ENCODE data around the gene PDSS1.
"Not testable (repeated sequence)": the region's sequence is repeated elsewhere in the genome, so short reads cannot be mapped to it uniquely, and the experiment has no call there.

The PDSS1 gene

DNA sequence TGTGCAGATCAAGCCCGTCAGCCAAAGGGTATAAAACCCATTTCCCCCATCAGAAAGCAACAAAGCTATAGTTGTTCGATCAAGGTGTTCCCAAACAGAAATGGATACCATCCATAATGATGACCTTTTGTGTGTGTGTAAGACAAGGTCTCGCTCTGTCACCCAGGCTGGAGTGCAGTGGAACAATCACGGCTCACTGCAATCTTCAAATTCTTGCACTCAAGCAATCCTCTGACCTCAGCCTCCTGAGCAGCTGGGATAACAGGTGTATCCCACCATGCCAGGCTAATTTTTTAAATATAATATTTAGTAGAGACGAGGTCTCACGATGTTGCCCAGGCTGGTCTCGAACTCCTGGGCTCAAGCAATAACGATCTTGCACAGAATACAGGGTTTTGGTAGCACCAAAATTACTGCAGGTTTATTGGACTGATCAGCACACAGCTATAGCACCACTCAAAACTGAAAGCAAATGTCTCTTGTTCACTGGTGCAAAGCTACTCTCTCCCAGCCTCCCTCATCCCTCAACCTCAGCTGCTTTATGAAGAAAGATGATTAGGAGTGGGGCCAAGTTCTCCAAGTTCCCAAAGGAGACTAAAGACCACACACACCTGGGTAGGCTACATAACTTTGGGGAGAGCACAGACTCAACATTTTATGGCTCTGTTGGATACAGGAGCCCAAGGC lies 82.7 kb downstream of the PDSS1 start:
- Mint-ChIP-seq H3K27me3 (no peaks in the 10 kb centered on the region), H3K4me1 (peaks cover 28% of the 10 kb centered on the region), H3K36me3 (peaks cover 14% of the 10 kb centered on the region), H3K27ac (no peak overlapping the region), H3K9me3 (no peaks in the 10 kb centered on the region), H3K4me3 (no peak overlapping the region)
- CTCF ChIA-PET: interaction anchor here (1.1 to 1.8 kb wide), 2 partner anchors 54 to 80 kb away, joined by 4 to 7 read pairs; partner anchors contain the start of gene ABI1
- DNase-seq: no peak

DNA sequence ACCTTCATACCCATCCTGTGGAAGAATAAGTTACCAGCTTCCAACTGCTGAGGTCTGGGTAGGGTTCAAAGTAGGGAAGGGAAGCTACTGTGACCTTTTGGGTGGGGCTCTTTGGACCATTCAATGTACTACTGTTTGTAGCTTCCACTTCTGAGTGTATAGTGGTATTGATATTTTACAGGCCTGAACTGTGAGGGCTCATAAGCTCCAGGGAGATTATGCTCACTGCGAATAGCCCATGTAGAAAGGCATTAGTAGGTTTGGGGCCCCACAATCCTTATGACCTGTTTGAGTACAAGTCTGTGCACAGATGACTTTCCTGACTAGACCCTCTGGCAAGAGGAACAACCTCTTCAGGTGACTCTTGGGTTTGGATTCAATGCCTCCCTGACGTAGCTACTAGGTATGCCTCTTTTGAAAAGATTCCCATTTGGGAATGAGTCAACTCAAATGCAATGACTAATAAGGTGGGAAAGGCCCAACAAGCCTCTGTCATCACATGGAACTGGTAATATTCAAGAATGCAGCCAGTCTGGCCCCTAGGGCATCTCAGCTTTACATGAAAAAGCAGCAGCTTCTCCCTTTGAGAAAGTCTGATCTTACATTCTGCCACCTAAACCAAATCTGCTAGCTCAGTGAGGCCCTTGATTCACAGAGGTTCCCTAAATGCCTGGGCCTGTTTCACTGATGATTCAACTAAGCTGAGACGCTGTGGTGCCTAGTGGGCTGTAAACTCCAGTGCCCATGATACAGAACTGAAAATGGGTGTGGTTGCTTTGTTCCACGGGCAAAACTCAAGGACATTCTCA lies 83.5 kb downstream of the PDSS1 start:
- H3K9me3 Mint-ChIP-seq: no peaks in the 10 kb centered on the region
- CTCF ChIA-PET: interaction anchor here (1.1 to 1.8 kb wide), 2 partner anchors 55 to 79 kb away, joined by 4 to 7 read pairs; partner anchors contain the start of gene ABI1
- DNase-seq: no peak
- H3K4me3 Mint-ChIP-seq: no peak overlapping the region
- peaks cover 28% of the 10 kb centered on the region for H3K4me1 Mint-ChIP-seq
- no peak overlapping the region for H3K27ac Mint-ChIP-seq
- H3K36me3 Mint-ChIP-seq: peaks cover 19% of the 10 kb centered on the region
- no peaks in the 10 kb centered on the region for H3K27me3 Mint-ChIP-seq

DNA sequence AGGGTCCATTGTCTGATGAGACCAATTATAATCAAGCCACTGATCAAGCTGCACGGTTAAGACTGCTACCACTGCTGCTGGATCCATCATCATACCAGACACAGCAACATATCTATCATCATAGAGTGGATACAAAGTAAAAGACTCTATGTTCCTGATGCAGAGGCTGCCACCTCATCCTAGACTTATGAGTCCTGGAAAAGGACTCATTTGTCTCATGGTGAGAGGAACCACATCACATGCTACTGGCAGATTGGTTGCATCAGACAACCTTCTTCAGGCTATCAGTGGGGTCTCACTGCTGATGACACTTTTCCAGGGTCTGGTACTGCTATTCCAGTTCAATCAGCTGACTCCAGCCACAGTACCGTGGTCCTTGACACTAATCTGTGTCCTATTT lies 84.3 kb downstream of the PDSS1 start:
- Mint-ChIP-seq H3K36me3 (peaks cover 23% of the 10 kb centered on the region), H3K4me3 (no peak overlapping the region), H3K27me3 (no peaks in the 10 kb centered on the region), H3K4me1 (peaks cover 28% of the 10 kb centered on the region), H3K9me3 (no peaks in the 10 kb centered on the region), H3K27ac (no peak overlapping the region)
- DNase-seq: no peak
- CTCF ChIA-PET: no interaction called here

DNA sequence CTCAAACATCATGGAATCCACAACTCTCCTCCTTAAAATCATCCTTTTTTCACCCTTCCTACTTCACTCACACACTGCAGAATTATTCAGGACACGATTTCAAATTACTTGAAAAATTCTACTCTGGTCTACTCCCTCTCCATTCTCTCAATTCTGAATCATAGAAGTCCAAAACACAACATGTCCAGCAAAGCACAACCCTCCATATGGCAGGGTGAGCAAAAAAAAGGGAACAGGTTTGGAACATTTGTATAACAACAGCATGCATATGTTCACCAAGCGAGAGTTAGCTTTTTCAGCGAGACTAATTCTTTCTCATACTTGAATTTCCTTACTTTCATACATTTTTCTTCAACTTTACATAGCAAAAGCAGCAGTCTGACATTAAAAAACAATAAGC lies 89.9 kb downstream of the PDSS1 start:
- CTCF ChIA-PET: no interaction called here
- Mint-ChIP-seq H3K27ac (no peak overlapping the region), H3K9me3 (peaks cover 4% of the 10 kb centered on the region), H3K4me3 (no peak overlapping the region), H3K36me3 (peaks cover 42% of the 10 kb centered on the region), H3K27me3 (no peaks in the 10 kb centered on the region), H3K4me1 (peaks cover 12% of the 10 kb centered on the region)
- no peak for DNase-seq

DNA sequence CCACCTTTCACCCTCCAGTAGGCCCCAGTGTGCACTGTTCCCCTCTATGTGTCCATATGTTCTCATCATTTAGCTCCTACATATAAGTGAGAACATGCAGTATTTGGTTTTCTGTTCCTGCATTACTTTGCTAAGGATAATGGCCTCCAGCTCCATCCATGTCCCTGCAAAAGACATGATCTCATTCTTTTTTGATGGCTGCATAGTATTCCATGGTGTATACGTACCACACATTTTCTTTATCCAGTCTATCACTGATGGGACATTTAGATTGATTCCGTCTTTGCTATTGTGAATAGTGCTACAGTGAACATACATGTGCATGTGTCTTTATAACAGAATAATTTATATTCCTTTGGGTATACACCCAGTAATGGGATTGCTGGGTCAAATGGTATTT lies 92.3 kb downstream of the PDSS1 start:
- H3K27me3 Mint-ChIP-seq, CTCF ChIA-PET, H3K4me3 Mint-ChIP-seq, H3K27ac Mint-ChIP-seq, H3K9me3 Mint-ChIP-seq, H3K4me1 Mint-ChIP-seq, DNase-seq: not testable (repeated sequence)
- H3K36me3 Mint-ChIP-seq: peaks cover 45% of the 10 kb centered on the region

DNA sequence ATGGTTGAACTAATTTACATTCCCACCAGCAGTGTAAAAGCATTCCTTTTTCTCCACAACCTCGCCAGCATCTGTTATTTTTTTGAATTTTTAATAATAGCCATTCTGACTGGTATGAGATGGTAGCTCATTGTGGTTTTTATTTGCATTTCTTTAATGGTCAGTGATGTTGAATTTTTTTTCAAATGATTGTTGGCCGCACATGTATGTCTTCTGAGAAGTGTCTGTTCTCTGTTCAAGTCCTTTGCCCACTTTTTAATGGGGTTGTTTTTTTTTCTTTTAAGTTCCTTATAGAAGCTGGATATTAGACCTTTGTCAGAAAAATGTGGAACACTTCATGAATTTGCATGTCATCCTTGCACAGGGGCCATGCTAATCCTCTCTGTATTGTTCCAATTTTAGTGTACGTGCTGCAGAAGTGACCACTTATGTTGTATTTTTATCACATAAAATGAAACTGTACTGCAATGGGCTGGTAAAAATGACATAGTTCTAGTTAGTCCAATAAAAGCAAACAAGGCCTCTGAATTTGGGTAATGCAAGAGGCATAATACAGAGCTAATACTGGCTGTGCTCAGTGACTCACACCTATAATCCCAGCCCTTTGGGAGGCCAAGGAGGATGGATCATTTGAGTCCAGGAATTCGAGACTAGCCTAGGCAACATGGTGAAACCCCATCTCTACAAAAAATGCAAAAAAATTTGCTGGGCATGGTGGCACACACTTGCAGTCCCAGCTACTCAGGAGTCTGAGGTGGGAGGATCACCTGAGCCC lies 92.9 kb downstream of the PDSS1 start:
- CTCF ChIA-PET: no interaction called here
- H3K36me3 Mint-ChIP-seq: peaks cover 42% of the 10 kb centered on the region
- no peak overlapping the region for H3K27ac Mint-ChIP-seq
- no peak for DNase-seq
- no peaks in the 10 kb centered on the region for H3K27me3 Mint-ChIP-seq
- peaks cover 8% of the 10 kb centered on the region for H3K4me1 Mint-ChIP-seq
- peaks cover 6% of the 10 kb centered on the region for H3K9me3 Mint-ChIP-seq
- no peak overlapping the region for H3K4me3 Mint-ChIP-seq

DNA sequence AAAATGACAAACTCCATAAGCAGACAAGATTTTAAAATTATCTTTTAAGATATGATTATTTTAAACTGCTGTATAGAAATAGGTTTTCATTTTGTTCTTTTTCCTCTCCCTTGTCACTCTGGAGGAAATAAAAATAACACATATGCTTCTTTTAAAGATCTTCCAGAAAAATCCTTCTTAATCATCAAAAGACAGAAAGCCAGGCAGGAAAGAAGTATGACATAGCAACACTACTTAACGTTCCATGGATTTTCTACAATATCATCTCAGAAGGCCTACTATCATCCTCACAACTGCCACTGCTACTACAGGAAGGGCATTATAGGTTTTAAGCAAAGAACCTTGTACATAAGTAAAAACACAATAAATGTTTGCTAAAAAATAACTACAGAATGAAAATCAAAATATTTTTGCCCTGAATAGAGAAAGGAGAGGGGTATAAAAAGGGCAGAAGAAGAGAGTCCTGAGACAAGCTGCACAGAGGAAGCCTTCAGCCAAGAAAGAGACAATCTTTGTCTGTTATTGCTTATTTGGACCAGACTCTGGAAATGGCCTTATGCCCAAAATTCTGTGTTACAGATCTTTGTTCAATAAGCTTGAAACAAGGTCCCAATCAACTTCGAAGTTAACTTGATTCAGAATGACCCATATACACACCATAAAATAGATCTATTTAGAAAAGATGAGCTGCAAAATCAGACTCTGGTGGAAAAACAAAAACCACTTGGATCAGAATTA lies 95.4 kb downstream of the PDSS1 start:
- H3K4me1 Mint-ChIP-seq: peaks cover 8% of the 10 kb centered on the region
- H3K27me3 Mint-ChIP-seq: no peaks in the 10 kb centered on the region
- H3K36me3 Mint-ChIP-seq: peaks cover 32% of the 10 kb centered on the region
- no peak overlapping the region for H3K4me3 Mint-ChIP-seq
- DNase-seq: no peak
- peaks cover 8% of the 10 kb centered on the region for H3K9me3 Mint-ChIP-seq
- CTCF ChIA-PET: no interaction called here
- no peak overlapping the region for H3K27ac Mint-ChIP-seq
